ENCODE results near the gene BAIAP2. TPM values are rescaled to one million over a fixed set of nuclear protein-coding genes. Genes with fewer than 3 reads are reported as not detected.

Gene BAIAP2
- total RNA-seq, 1 donor from 2014 or later, result 37.6 TPM

DNA sequence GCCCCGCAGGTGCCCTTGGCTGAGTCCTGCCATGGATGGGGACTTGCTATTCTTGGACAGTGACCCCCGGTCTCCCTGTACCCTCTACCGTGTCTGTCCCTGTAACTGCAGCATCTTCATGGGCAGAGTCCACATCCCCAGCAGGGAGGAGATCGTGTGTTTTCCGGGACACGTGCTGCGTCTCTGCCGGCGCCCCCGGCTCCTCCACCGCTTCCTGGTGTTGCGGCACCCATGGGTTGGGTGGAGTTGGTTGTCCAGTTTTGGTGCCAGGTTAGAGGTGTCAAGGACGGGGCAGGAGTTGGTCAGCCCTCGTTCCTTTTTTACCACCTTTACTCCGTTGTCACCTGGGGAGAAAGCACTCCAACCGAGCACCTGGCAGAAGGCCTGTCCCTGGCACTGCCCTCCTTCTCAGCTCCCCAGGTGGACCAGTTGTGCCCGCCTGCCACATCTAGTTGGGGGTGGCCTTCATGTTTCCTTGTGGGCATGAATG is 20.0 kb downstream of the BAIAP2 start:
- Mint-ChIP-seq H3K27me3 (no peaks in the 10 kb centered on the region), H3K36me3 (ENCODE audit: insufficient read depth) (no peaks in the 10 kb centered on the region), H3K9me3 (ENCODE audit: low read depth) (no peaks in the 10 kb centered on the region), H3K4me1 (ENCODE audit: low read depth) (peaks cover 6% of the 10 kb centered on the region), H3K4me3 (ENCODE audit: low read depth) (no peak overlapping the region), H3K27ac (no peak overlapping the region)
- no peak for DNase-seq (ENCODE audit: low spot score, unreplicated experiment)
- TF ChIP-seq, protein P1, sequence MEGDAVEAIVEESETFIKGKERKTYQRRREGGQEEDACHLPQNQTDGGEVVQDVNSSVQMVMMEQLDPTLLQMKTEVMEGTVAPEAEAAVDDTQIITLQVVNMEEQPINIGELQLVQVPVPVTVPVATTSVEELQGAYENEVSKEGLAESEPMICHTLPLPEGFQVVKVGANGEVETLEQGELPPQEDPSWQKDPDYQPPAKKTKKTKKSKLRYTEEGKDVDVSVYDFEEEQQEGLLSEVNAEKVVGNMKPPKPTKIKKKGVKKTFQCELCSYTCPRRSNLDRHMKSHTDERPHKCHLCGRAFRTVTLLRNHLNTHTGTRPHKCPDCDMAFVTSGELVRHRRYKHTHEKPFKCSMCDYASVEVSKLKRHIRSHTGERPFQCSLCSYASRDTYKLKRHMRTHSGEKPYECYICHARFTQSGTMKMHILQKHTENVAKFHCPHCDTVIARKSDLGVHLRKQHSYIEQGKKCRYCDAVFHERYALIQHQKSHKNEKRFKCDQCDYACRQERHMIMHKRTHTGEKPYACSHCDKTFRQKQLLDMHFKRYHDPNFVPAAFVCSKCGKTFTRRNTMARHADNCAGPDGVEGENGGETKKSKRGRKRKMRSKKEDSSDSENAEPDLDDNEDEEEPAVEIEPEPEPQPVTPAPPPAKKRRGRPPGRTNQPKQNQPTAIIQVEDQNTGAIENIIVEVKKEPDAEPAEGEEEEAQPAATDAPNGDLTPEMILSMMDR (IDR thresholded peaks at IDR 0.05; ENCODE audit: unreplicated experiment), result no peak

GRCh38 chr17:81056312-81056711 is 21.4 kb downstream of the BAIAP2 start:
- DNase-seq (ENCODE audit: low spot score, unreplicated experiment), result no peak
- Mint-ChIP-seq H3K4me3 (ENCODE audit: low read depth) (no peak overlapping the region), H3K9me3 (ENCODE audit: low read depth) (no peaks in the 10 kb centered on the region), H3K27me3 (no peaks in the 10 kb centered on the region), H3K4me1 (ENCODE audit: low read depth) (peaks cover 6% of the 10 kb centered on the region), H3K36me3 (ENCODE audit: insufficient read depth) (peaks cover 4% of the 10 kb centered on the region), H3K27ac (no peak overlapping the region)
- TF ChIP-seq, protein P1 (IDR thresholded peaks at IDR 0.05; ENCODE audit: unreplicated experiment), result no peak

- H3K4me3 Mint-ChIP-seq (ENCODE audit: low read depth), result no peak overlapping the region
- TF ChIP-seq, protein P1 (IDR thresholded peaks at IDR 0.05; ENCODE audit: unreplicated experiment), result no peak
- peaks cover 6% of the 10 kb centered on the region for H3K4me1 Mint-ChIP-seq (ENCODE audit: low read depth)
- peak overlapping the region; percentile 87 for H3K27ac Mint-ChIP-seq
- H3K36me3 Mint-ChIP-seq (ENCODE audit: insufficient read depth), result peaks cover 8% of the 10 kb centered on the region
- DNase-seq (ENCODE audit: low spot score, unreplicated experiment), result no peak
- H3K27me3 Mint-ChIP-seq, result no peaks in the 10 kb centered on the region
- no peaks in the 10 kb centered on the region for H3K9me3 Mint-ChIP-seq (ENCODE audit: low read depth)
Observed at GRCh38 chr17:81057079-81057730, 22.3 kb downstream of the BAIAP2 start.

- no peaks in the 10 kb centered on the region for H3K27me3 Mint-ChIP-seq
- peaks cover 11% of the 10 kb centered on the region for H3K36me3 Mint-ChIP-seq (ENCODE audit: insufficient read depth)
- H3K4me3 Mint-ChIP-seq (ENCODE audit: low read depth), result no peak overlapping the region
- H3K4me1 Mint-ChIP-seq (ENCODE audit: low read depth), result peaks cover 6% of the 10 kb centered on the region
- TF ChIP-seq, protein P1 (IDR thresholded peaks at IDR 0.05; ENCODE audit: unreplicated experiment), result no peak
- no peaks in the 10 kb centered on the region for H3K9me3 Mint-ChIP-seq (ENCODE audit: low read depth)
- DNase-seq (ENCODE audit: low spot score, unreplicated experiment), result no peak
- peak overlapping the region; percentile 87 for H3K27ac Mint-ChIP-seq
Observed at GRCh38 chr17:81057777-81058176, 22.8 kb downstream of the BAIAP2 start.

DNA sequence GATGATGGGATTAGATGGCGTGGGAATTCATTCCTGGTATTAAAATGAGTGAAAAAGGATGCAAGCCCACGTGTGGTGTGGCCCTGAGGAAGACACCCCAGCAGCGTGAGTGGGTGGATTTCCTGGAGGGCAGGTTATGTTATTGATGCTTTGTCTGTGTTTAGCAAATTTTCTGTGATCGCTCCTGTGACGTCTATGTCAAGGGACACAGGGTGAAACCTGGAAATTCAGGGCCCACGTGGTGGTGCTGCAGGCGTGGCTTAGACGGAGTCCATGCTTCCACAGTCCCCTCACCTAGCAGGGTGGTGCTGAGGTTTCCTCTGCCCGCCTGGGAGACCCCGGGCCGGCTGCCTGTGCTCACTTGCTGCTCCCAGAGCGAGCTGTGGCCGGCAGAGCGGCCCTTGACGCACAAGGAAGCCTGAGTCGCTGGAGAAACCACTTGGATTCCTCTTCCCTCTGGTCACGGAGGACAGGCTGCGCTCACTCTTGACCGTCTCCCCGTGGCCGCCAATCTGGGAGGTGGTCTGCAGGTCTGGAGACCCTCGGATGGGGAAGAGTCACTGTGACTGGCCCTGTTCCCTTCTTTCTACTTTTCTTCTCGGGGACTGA is 23.4 kb downstream of the BAIAP2 start:
- Mint-ChIP-seq H3K27ac (no peak overlapping the region), H3K9me3 (ENCODE audit: low read depth) (no peaks in the 10 kb centered on the region), H3K36me3 (ENCODE audit: insufficient read depth) (peaks cover 11% of the 10 kb centered on the region), H3K4me1 (ENCODE audit: low read depth) (peaks cover 6% of the 10 kb centered on the region), H3K27me3 (no peaks in the 10 kb centered on the region), H3K4me3 (ENCODE audit: low read depth) (no peak overlapping the region)
- DNase-seq (ENCODE audit: low spot score, unreplicated experiment), result no peak
- TF ChIP-seq, protein P1 (IDR thresholded peaks at IDR 0.05; ENCODE audit: unreplicated experiment), result no peak

Data from progenitor cell of endocrine pancreas (in vitro differentiated cells).